Thyroid gland (tissue), 4 donors: ENCODE measurements around the gene TUT7. TPM values are rescaled to one million over a fixed set of nuclear protein-coding genes. Genes with fewer than 3 reads are reported as not detected.
A peak's percentile ranks its signal among the peaks of the same experiment; 100 is the strongest.

ENCODE experiments used
- DNase-seq, 2 donors: peaks; one replicate each; pipeline ENCODE4 v3.0.0-alpha.2; 2019
- H3K27ac ChIP-seq, 3 donors: fragments of 200-600 bp; sonication (generic); 1 replicate in 2 of 3; 2 replicates in 1 of 3; pipeline ENCODE4 v1.5.1; 2016 to 2019; ENCODE audit warnings: mild to moderate bottlenecking in 1 of 3, moderate library complexity in 1 of 3
- H3K27me3 ChIP-seq: fragments of 200-600 bp; sonication (generic); one replicate; pipeline ENCODE4 v1.5.1; 2019
- H3K36me3 ChIP-seq, 2 donors: fragments of 200-600 bp; sonication (generic); one replicate each; pipeline ENCODE4 v1.5.1; 2016 to 2019
- H3K4me1 ChIP-seq, 2 donors: fragments of 200-600 bp; sonication (generic); one replicate each; pipeline ENCODE4 v1.5.1; 2017 to 2019
- H3K4me3 ChIP-seq, 3 donors: fragments of 200-600 bp; sonication (generic); replicated peaks in 1 of 3; 1 replicate in 2 of 3; 2 replicates in 1 of 3; pipeline ENCODE4 v1.5.1; 2016; ENCODE audit warnings: mild to moderate bottlenecking in 1 of 3
- H3K9me3 ChIP-seq: fragments of 200-600 bp; sonication (generic); one replicate; pipeline ENCODE4 v1.5.1; 2017
- CTCF ChIP-seq, 6 experiments: fragments of 200-600 bp in 3 of 6; fragments of 450-650 bp in 3 of 6; sonication (generic) in 3 of 6; IDR thresholded peaks; one replicate each; pipeline ENCODE4 v1.5.1; 2016 to 2019; ENCODE audit warnings: antibody characterized with exemption in 6 of 6, mild to moderate bottlenecking in 2 of 6, inconsistent platforms in 1 of 6, moderate library complexity in 1 of 6
- POLR2A ChIP-seq, 2 donors: fragments of 450-650 bp; IDR thresholded peaks; one replicate each; pipeline ENCODE4 v1.6.1; 2017; ENCODE audit warnings: antibody characterized with exemption in 2 of 2, mild to moderate bottlenecking in 2 of 2, moderate library complexity in 1 of 2
- WGBS, 2 donors: methylation state at CpG; one replicate each; pipeline ENCODE4 v1.1.5; 2017; 5-methylcytosine and 5-hydroxymethylcytosine counted together
- intact Hi-C: fragments of 100-400 bp; cut with DNase I; formaldehyde crosslinking; loops from one replicate; pipeline ENCODE4 v1.15.1; 2023
- total RNA-seq, 4 donors: library from RNA; depleted of rRNA; stranded (reverse); fragments of >200 nt; gene quantifications; one replicate each; pipeline ENCODE4 v1.2.3, GENCODE V29; 2016

TUT7 gene
- total RNA-seq, 4 donors from 2014 or later: 32.0 to 40.6 (median 33.7) TPM

GRCh38 chr9:86285261-86285660, 68.9 kb downstream of the TUT7 start:
- Histone ChIP-seq H3K27me3 (no peaks in the 10 kb centered on the region), H3K27ac (no peak overlapping the region), H3K36me3 (no peaks in the 10 kb centered on the region), H3K9me3 (no peaks in the 10 kb centered on the region), H3K4me1 (peaks cover 13 to 15% of the 10 kb centered on the region in 2 donors), H3K4me3 (no peak overlapping the region)
- intact Hi-C loops: loop anchor here (10.0 kb wide), 3 partner anchors 70 to 340 kb away; partner anchors contain the start of genes NAA35 and TUT7
- WGBS, 2 donors: 78 to 80% methylated on average over 2 of the region's 2 CpGs
- no peak for TF ChIP-seq CTCF (IDR thresholded peaks at IDR 0.05)
- TF ChIP-seq POLR2A (IDR thresholded peaks at IDR 0.05): no peak
- no peak for DNase-seq

- WGBS, 2 donors: 20 to 21% methylated on average over 12 of the region's 12 CpGs
- no peak for TF ChIP-seq CTCF (IDR thresholded peaks at IDR 0.05)
- intact Hi-C loops: loop anchor here (10.0 kb wide), 3 partner anchors 72 to 338 kb away; partner anchors contain the start of genes NAA35 and TUT7
- Histone ChIP-seq H3K27me3 (no peaks in the 10 kb centered on the region), H3K4me3 (peak overlapping the region in 2 of 3 donors; percentile 37 to 86), H3K9me3 (no peaks in the 10 kb centered on the region), H3K27ac (peak overlapping the region; percentile 94 to 98 (median 98)), H3K4me1 (peaks cover 22 to 28% of the 10 kb centered on the region in 2 donors), H3K36me3 (no peaks in the 10 kb centered on the region)
- no peak for DNase-seq
Measured at GRCh38 chr9:86282979-86283535, 71.2 kb downstream of the TUT7 start.

- Histone ChIP-seq H3K4me3 (peak within 1 kb of the TSS; percentile 21 to 86 (median 37)), H3K4me1 (peaks cover 22 to 28% of the 10 kb centered on the region in 2 donors), H3K27me3 (no peaks in the 10 kb centered on the region), H3K27ac (peak within 1 kb of the TSS; percentile 94 to 98 (median 98)), H3K9me3 (no peaks in the 10 kb centered on the region), H3K36me3 (no peaks in the 10 kb centered on the region)
- peak; percentile 98 for DNase-seq
- TF ChIP-seq CTCF (IDR thresholded peaks at IDR 0.05) (no peak), POLR2A (IDR thresholded peaks at IDR 0.05) (peak; percentile 76 to 95)
- 0% methylated on average over 12 to 24 of the region's 101 CpGs for WGBS, 2 donors
- intact Hi-C loops: loop anchor here (10.0 kb wide), 3 partner anchors 72 to 338 kb away; partner anchors contain the start of genes NAA35 and TUT7
Measured at GRCh38 chr9:86282077-86282978, 71.9 kb downstream of the TUT7 start, which contains the start of gene ISCA1. ISCA1 (minus strand) TSS chr9:86282538; CDS start chr9:86282458, 80 bp downstream.

- Histone ChIP-seq H3K4me3 (peak overlapping the region; percentile 21 to 86 (median 37)), H3K27ac (peak overlapping the region; percentile 94 to 98 (median 98)), H3K36me3 (no peaks in the 10 kb centered on the region), H3K4me1 (peaks cover 22 to 28% of the 10 kb centered on the region in 2 donors), H3K9me3 (no peaks in the 10 kb centered on the region), H3K27me3 (no peaks in the 10 kb centered on the region)
- TF ChIP-seq POLR2A (IDR thresholded peaks at IDR 0.05) (no peak), CTCF (IDR thresholded peaks at IDR 0.05) (no peak)
- intact Hi-C loops: loop anchor here (10.0 kb wide), 3 partner anchors 73 to 337 kb away; partner anchors contain the start of genes NAA35 and TUT7
- peak in 1 of 2 donors; percentile 27 for DNase-seq
- WGBS, 2 donors: 0 to 1% methylated on average over 3 to 6 of the region's 31 CpGs
Measured at GRCh38 chr9:86281593-86282076, 72.6 kb downstream of the TUT7 start.
